ENCODE measurements around the gene UNC5A. TPM values are rescaled to one million over a fixed set of nuclear protein-coding genes. Genes with fewer than 3 reads are reported as not detected.

Gene UNC5A
- total RNA-seq, 1 experiment from 2014 or later, result 0.07 TPM

DNA sequence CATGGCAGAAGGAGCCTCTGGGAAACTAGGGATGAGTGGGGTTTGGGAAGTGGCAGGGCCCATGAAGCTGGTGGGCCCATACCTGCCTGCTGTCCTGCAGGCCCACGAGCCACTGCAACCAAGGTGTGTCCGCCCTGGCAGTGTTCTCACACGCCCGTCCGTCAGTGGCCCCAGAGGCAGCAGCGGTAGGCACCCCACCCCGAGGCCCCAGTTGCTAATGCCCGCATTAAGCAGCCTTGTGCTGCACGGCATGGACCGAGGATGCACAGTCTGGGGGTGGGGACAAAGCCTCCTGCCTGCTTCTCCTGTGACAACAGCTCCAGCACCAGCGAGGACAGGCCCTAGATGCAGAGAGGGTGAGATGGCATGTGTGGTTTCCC is 47.5 kb downstream of the UNC5A start:
- H3K27me3 ChIP-seq (ENCODE audit: low read length), result peaks cover 4% of the 10 kb centered on the region; the same call in 1 of the 2 replicates
- POLR2A ChIA-PET (ENCODE audit: unreplicated experiment), result no interaction called here

DNA sequence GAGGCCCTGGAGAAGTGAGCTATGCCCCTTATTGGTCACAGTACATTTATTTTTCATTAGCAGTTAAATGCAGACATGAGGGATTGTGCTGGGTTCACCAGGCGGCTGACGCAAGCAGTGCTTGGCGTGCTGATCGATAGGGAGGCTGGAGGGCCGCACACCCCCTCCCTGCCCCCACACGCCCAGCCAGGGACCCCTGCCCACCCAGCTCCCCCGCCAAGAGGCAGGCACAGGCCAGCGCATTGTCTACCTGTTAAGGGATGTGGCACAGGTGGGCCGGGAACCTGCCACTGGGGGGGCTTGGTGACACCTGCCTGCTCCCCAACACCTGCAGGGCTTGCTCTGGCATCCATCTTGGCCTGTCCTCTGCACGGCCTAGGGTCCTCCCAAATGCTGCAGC is 49.6 kb downstream of the UNC5A start:
- CTCF ChIA-PET, result no interaction called here
- H3K27me3 ChIP-seq (ENCODE audit: low read length), result peaks cover 8% of the 10 kb centered on the region; the same call in 1 of the 2 replicates
- no peak for ATAC-seq

More for the DNA sequence above, 47.5 kb downstream of the UNC5A start:
- TF ChIP-seq, protein P1, sequence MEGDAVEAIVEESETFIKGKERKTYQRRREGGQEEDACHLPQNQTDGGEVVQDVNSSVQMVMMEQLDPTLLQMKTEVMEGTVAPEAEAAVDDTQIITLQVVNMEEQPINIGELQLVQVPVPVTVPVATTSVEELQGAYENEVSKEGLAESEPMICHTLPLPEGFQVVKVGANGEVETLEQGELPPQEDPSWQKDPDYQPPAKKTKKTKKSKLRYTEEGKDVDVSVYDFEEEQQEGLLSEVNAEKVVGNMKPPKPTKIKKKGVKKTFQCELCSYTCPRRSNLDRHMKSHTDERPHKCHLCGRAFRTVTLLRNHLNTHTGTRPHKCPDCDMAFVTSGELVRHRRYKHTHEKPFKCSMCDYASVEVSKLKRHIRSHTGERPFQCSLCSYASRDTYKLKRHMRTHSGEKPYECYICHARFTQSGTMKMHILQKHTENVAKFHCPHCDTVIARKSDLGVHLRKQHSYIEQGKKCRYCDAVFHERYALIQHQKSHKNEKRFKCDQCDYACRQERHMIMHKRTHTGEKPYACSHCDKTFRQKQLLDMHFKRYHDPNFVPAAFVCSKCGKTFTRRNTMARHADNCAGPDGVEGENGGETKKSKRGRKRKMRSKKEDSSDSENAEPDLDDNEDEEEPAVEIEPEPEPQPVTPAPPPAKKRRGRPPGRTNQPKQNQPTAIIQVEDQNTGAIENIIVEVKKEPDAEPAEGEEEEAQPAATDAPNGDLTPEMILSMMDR (conservative IDR thresholded peaks at IDR 0.05; ENCODE audit: low read depth, low read length), result no peak
- TF ChIP-seq EZH2phosphoT487 (IDR thresholded peaks at IDR 0.05; ENCODE audit: borderline replicate concordance, low read length), result no peak
- no peak for TF ChIP-seq EZH2 (IDR thresholded peaks at IDR 0.05; ENCODE audit: low read length, unreplicated experiment)
- intact Hi-C loops (cut with micrococcal nuclease), result no loop called here
- no peaks in the 10 kb centered on the region for H3K4me1 ChIP-seq (ENCODE audit: insufficient read depth, low read length)
- no peak overlapping the region for H3K9ac ChIP-seq (ENCODE audit: low read length)
- H3K4me3 ChIP-seq (ENCODE audit: low read length), result no peak overlapping the region
- H3K9me2 ChIP-seq (replicated peaks; ENCODE audit: low read length), result no peaks in the 10 kb centered on the region
- DNase-seq (no peak), ATAC-seq (no peak)
- no peak overlapping the region for H3K27ac ChIP-seq (ENCODE audit: low read length)
- H4K20me1 ChIP-seq (ENCODE audit: low read length), result no peaks in the 10 kb centered on the region
- H3F3A ChIP-seq (ENCODE audit: low read length, unreplicated experiment), result no peaks in the 10 kb centered on the region
- no peaks in the 10 kb centered on the region for H3K9me3 ChIP-seq (ENCODE audit: low read length)
- CTCF ChIA-PET, result no interaction called here
- no peak overlapping the region for H3K4me2 ChIP-seq (ENCODE audit: low read length)
- no peak overlapping the region for H2AFZ ChIP-seq (ENCODE audit: low read length)
- H3K79me2 ChIP-seq (ENCODE audit: low read length), result no peaks in the 10 kb centered on the region
- no TSS peak for BruUV-seq (replicated peaks)
- H3K36me3 ChIP-seq (ENCODE audit: low read depth, low read length), result no peaks in the 10 kb centered on the region

DNA sequence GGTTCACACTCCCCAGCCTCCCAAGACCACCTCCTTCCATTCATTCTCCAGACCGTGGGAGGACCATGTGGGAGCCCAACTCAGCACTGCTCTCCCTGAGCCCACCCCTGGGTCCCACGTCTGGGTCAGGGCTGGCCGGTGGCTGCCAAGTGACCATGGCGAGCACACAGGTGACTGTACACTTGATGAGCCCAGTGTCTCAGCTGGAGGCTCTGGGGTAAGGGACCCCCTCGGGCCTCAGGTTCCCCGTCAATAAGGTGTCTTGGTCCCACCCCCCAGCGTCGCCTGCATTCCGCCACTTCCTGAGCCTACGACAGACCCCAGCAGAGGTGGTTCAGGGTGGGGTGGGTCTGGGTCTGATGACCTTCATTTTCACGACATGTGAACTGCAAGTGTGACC is 50.0 kb downstream of the UNC5A start:
- Histone ChIP-seq H2AFZ (ENCODE audit: low read length) (no peak overlapping the region), H3K9me3 (ENCODE audit: low read length) (no peaks in the 10 kb centered on the region), H3K27ac (ENCODE audit: low read length) (no peak overlapping the region), H3K9ac (ENCODE audit: low read length) (no peak overlapping the region), H3K27me3 (ENCODE audit: low read length) (peaks cover 8% of the 10 kb centered on the region; the same call in 1 of the 2 replicates), H3K4me3 (ENCODE audit: low read length) (no peak overlapping the region), H3K36me3 (ENCODE audit: low read depth, low read length) (no peaks in the 10 kb centered on the region), H4K20me1 (ENCODE audit: low read length) (no peaks in the 10 kb centered on the region), H3F3A (ENCODE audit: low read length, unreplicated experiment) (no peaks in the 10 kb centered on the region), H3K9me2 (replicated peaks; ENCODE audit: low read length) (no peaks in the 10 kb centered on the region), H3K4me1 (ENCODE audit: insufficient read depth, low read length) (no peaks in the 10 kb centered on the region), H3K4me2 (ENCODE audit: low read length) (no peak overlapping the region), H3K79me2 (ENCODE audit: low read length) (no peaks in the 10 kb centered on the region)
- ChIA-PET CTCF (no interaction called here), POLR2A (ENCODE audit: unreplicated experiment) (no interaction called here)
- TF ChIP-seq EZH2phosphoT487 (IDR thresholded peaks at IDR 0.05; ENCODE audit: borderline replicate concordance, low read length) (no peak), EZH2 (IDR thresholded peaks at IDR 0.05; ENCODE audit: low read length, unreplicated experiment) (no peak)
- TF ChIP-seq, protein P1 (conservative IDR thresholded peaks at IDR 0.05; ENCODE audit: low read depth, low read length), result no peak
- no TSS peak for BruUV-seq (replicated peaks)
- intact Hi-C loops (cut with micrococcal nuclease), result no loop called here
- DNase-seq (no peak), ATAC-seq (no peak)

More for the DNA sequence above, 49.6 kb downstream of the UNC5A start:
- Histone ChIP-seq H3K36me3 (ENCODE audit: low read depth, low read length) (no peaks in the 10 kb centered on the region), H3K4me3 (ENCODE audit: low read length) (no peak overlapping the region), H3K79me2 (ENCODE audit: low read length) (no peaks in the 10 kb centered on the region), H4K20me1 (ENCODE audit: low read length) (no peaks in the 10 kb centered on the region), H3K4me1 (ENCODE audit: insufficient read depth, low read length) (no peaks in the 10 kb centered on the region), H3K4me2 (ENCODE audit: low read length) (no peak overlapping the region), H3K9me2 (replicated peaks; ENCODE audit: low read length) (no peaks in the 10 kb centered on the region), H3K27ac (ENCODE audit: low read length) (no peak overlapping the region), H3F3A (ENCODE audit: low read length, unreplicated experiment) (no peaks in the 10 kb centered on the region), H3K9ac (ENCODE audit: low read length) (no peak overlapping the region), H2AFZ (ENCODE audit: low read length) (no peak overlapping the region), H3K9me3 (ENCODE audit: low read length) (no peaks in the 10 kb centered on the region)
- no TSS peak for BruUV-seq (replicated peaks)
- intact Hi-C loops (cut with micrococcal nuclease), result no loop called here
- TF ChIP-seq EZH2 (IDR thresholded peaks at IDR 0.05; ENCODE audit: low read length, unreplicated experiment) (no peak), EZH2phosphoT487 (IDR thresholded peaks at IDR 0.05; ENCODE audit: borderline replicate concordance, low read length) (no peak)
- TF ChIP-seq, protein P1 (conservative IDR thresholded peaks at IDR 0.05; ENCODE audit: low read depth, low read length), result no peak
- POLR2A ChIA-PET (ENCODE audit: unreplicated experiment), result no interaction called here
- no peak for DNase-seq

All from PC-3 (cell line).